B cell (primary cell): ENCODE results near the gene CBX2. TPM values are rescaled to one million over a fixed set of nuclear protein-coding genes. Genes with fewer than 3 reads are reported as not detected.
A peak's percentile ranks its signal among the peaks of the same experiment; 100 is the strongest.

ENCODE experiments used
- ATAC-seq: fragments of 200-7000 bp; cut with Tn5 transposase; one replicate; pipeline ENCODE4 v1.10.0; 2021; ENCODE audit warnings: low read depth, mild to moderate bottlenecking, moderate number of reproducible peaks, moderate library complexity
- CTCF ChIA-PET: fragments of 350-600 bp; sonication (Branson Sonifier 250); formaldehyde crosslinking; loops from one replicate; lab custom pipeline; 2021; ENCODE audit warnings: antibody characterized with exemption, inconsistent platforms; lab: Charles Lee
- POLR2A ChIA-PET: fragments of 350-600 bp; sonication (Branson Sonifier 250); formaldehyde crosslinking; loops from one replicate; lab custom pipeline; 2021; ENCODE audit warnings: antibody characterized with exemption; lab: Charles Lee
- DNase-seq: peaks from one replicate; pipeline ENCODE4 v3.0.0; 2013
- H2AFZ ChIP-seq: 2 replicates; pipeline ENCODE4 v1.6.1; 2012; ENCODE audit warnings: mild to moderate bottlenecking, low read depth, low read length; ENCODE audit not compliant: insufficient read depth, poor library complexity, severe bottlenecking
- H3K27ac ChIP-seq, 2 donors: 1 replicate in 1 of 2; 2 replicates in 1 of 2; pipeline ENCODE4 v1.5.1; 2012 to 2013; ENCODE audit warnings: low read length in 2 of 2, mild to moderate bottlenecking in 2 of 2, moderate library complexity in 1 of 2
- H3K27me3 ChIP-seq, 4 experiments: fragments of 200-600 bp in 1 of 4; sonication (generic) in 1 of 4; replicated peaks in 1 of 4; 1 replicate in 2 of 4; 2 replicates in 2 of 4; pipeline versions ENCODE4 v1.6.1 to v1.7.0; 2013 to 2016; ENCODE audit warnings: low read length in 3 of 4, mild to moderate bottlenecking in 2 of 4, mixed read lengths in 1 of 4, moderate library complexity in 1 of 4; ENCODE audit not compliant: insufficient read depth in 4 of 4, control insufficient read depth in 3 of 4; ENCODE audit errors: control extremely low read depth in 1 of 4
- H3K36me3 ChIP-seq, 2 experiments: replicated peaks in 1 of 2; 1 replicate in 1 of 2; 2 replicates in 1 of 2; pipeline versions ENCODE4 v1.6.1 to v1.7.1; 2013; ENCODE audit warnings: low read length in 1 of 2; ENCODE audit not compliant: insufficient read depth in 2 of 2, control insufficient read depth in 1 of 2; ENCODE audit errors: control extremely low read depth in 1 of 2, extremely low read depth in 1 of 2
- H3K4me1 ChIP-seq, 2 donors: fragments of 200-600 bp in 1 of 2; sonication (generic) in 1 of 2; 1 replicate in 1 of 2; 2 replicates in 1 of 2; pipeline versions ENCODE4 v1.5.1 to v1.6.1; 2013 to 2017; ENCODE audit warnings: low read length in 2 of 2; ENCODE audit not compliant: control insufficient read depth in 2 of 2, insufficient read depth in 2 of 2
- H3K4me2 ChIP-seq: replicated peaks from 2 replicates; pipeline ENCODE3; 2012; ENCODE audit warnings: mild to moderate bottlenecking, low read depth, low read length; ENCODE audit not compliant: poor library complexity, severe bottlenecking
- H3K4me3 ChIP-seq, 5 experiments: fragments of 200-600 bp in 1 of 5; sonication (generic) in 1 of 5; 1 replicate in 3 of 5; 2 replicates in 2 of 5; pipeline versions ENCODE4 v1.5.1 to v1.7.0; 2011 to 2016; ENCODE audit warnings: low read length in 4 of 5, mild to moderate bottlenecking in 4 of 5, low read depth in 2 of 5, control low read depth in 1 of 5, moderate library complexity in 1 of 5; ENCODE audit not compliant: insufficient read depth in 1 of 5; ENCODE audit errors: control extremely low read depth in 1 of 5, extremely low read depth in 1 of 5
- H3K79me2 ChIP-seq: fragments of 200-600 bp; sonication (generic); one replicate; pipeline ENCODE4 v1.6.0; 2016; ENCODE audit warnings: low read length; ENCODE audit not compliant: control insufficient read depth, insufficient read depth
- H3K9ac ChIP-seq: fragments of 200-600 bp; sonication (generic); 2 replicates; pipeline ENCODE4 v1.6.1; 2017; ENCODE audit warnings: mild to moderate bottlenecking, low read length, moderate library complexity
- H3K9me3 ChIP-seq, 3 donors: one replicate each; pipeline versions ENCODE4 v1.6.1 to v1.7.1; 2013; ENCODE audit warnings: low read length in 2 of 3; ENCODE audit not compliant: control insufficient read depth in 2 of 3, insufficient read depth in 1 of 3; ENCODE audit errors: control extremely low read depth in 1 of 3
- H4K20me1 ChIP-seq: 2 replicates; pipeline ENCODE4 v1.6.0; 2012; ENCODE audit warnings: mild to moderate bottlenecking, low read length; ENCODE audit not compliant: insufficient read depth, control insufficient read depth, poor library complexity, severe bottlenecking
- H3K27ac Mint-ChIP-seq: one replicate; pipeline ENCODE4 v1.8.0; 2021; ENCODE audit warnings: mixed read lengths
- H3K27me3 Mint-ChIP-seq: one replicate; pipeline ENCODE4 v1.8.0; 2021; ENCODE audit warnings: mixed read lengths
- H3K4me1 Mint-ChIP-seq: one replicate; pipeline ENCODE4 v1.8.0; 2021; ENCODE audit warnings: mixed read lengths
- H3K4me3 Mint-ChIP-seq: one replicate; pipeline ENCODE4 v1.8.0; 2021; ENCODE audit warnings: mixed read lengths
- H3K9me3 Mint-ChIP-seq: one replicate; pipeline ENCODE4 v1.8.0; 2022; ENCODE audit warnings: mixed read lengths; ENCODE audit not compliant: insufficient read depth
- EZH2 ChIP-seq: IDR thresholded peaks from 2 replicates; pipeline ENCODE4 v1.6.1; 2012; ENCODE audit warnings: borderline replicate concordance, low read depth, mild to moderate bottlenecking, moderate library complexity, low read length; ENCODE audit not compliant: insufficient read depth, poor library complexity, severe bottlenecking
- WGBS: methylation state at CpG from one replicate; pipeline ENCODE4 v1.1.5; 2013; ENCODE audit warnings: missing lambda C conversion rate; ENCODE audit not compliant: insufficient coverage; 5-methylcytosine and 5-hydroxymethylcytosine counted together
- intact Hi-C: fragments of 100-400 bp; cut with micrococcal nuclease; formaldehyde crosslinking; loops from one replicate; pipeline ENCODE4 v1.10.0; 2022
- polyA plus RNA-seq: library from polyadenylated mRNA; depleted of rRNA; stranded (reverse); fragments of >200 nt; gene quantifications from 2 replicates; pipeline ENCODE4 v1.2.3, GENCODE V29; 2012
- total RNA-seq, 2 donors: library from RNA; stranded (reverse); fragments of 120-200 nt in 1 of 2; gene quantifications; 1 replicate in 1 of 2; 2 replicates in 1 of 2; pipeline versions ENCODE4 v1.2.3 to v1.2.4, GENCODE V29; 2013 to 2022
- TF ChIP-seq, protein P1 (sequence below): fragments of 200-600 bp; IDR thresholded peaks from one replicate; pipeline ENCODE4 v1.8.0; 2022; ENCODE audit warnings: antibody characterized with exemption, mild to moderate bottlenecking

Gene CBX2
- total and polyA plus RNA-seq, 2 donors (not counting 1 experiment from before 2014, with no cell fraction given), result 0.10 to 0.47 TPM

DNA sequence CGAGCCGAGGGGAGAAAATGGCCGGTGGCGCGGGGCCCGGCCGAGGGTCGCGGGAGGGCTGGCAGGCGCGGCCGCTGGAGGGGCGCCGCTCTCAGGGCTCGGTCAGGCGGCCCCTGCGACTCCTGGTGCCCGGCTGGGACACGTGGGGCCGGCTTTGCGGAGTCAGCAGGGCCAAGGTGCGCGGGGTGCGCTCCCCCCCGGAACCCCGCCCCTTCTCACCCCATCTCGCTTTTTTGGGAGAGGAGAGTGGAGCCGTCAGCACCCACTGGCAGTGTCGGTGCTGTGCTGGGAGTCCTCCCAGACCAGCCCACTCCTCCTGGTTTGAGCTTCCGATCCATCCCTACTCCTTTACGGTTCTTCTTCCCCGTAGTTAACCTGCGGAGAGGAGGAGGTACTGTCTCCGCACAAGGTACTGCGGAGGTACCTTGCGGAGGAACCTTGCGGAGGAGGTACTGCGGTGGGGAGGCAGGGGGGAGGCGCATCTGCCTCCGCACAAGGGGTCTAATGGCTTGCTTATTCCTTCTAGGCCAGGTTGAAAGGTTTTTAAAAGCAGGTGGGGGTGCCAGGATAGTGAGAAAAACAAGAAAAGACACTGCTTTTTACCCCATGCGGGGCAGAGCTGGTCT, 38.0 kb downstream of the CBX2 start:
- H3K79me2 ChIP-seq, result no peaks in the 10 kb centered on the region
- H3K27ac Mint-ChIP-seq, result peak overlapping the region; percentile 46
- H3K4me1 Mint-ChIP-seq, result peaks cover 22% of the 10 kb centered on the region
- peaks cover 0 to 65% (median 45%) of the 10 kb centered on the region in 4 experiments for H3K27me3 ChIP-seq
- WGBS, result 41% methylated on average over 40 of the region's 41 CpGs
- POLR2A ChIA-PET, result interaction anchor here (2.3 kb wide), 1 partner anchor 23 kb away, joined by 7 read pairs; the partner anchor contains the start of gene CBX4
- peak overlapping the region; percentile 63 for H3K4me2 ChIP-seq
- CTCF ChIA-PET, result interaction anchor here (1.7 kb wide), 1 partner anchor 11 kb away, joined by 5 read pairs; no protein-coding TSS in a partner anchor
- no peak for ATAC-seq
- H3K9ac ChIP-seq, result no peak overlapping the region
- TF ChIP-seq EZH2, result no peak
- TF ChIP-seq, protein P1, sequence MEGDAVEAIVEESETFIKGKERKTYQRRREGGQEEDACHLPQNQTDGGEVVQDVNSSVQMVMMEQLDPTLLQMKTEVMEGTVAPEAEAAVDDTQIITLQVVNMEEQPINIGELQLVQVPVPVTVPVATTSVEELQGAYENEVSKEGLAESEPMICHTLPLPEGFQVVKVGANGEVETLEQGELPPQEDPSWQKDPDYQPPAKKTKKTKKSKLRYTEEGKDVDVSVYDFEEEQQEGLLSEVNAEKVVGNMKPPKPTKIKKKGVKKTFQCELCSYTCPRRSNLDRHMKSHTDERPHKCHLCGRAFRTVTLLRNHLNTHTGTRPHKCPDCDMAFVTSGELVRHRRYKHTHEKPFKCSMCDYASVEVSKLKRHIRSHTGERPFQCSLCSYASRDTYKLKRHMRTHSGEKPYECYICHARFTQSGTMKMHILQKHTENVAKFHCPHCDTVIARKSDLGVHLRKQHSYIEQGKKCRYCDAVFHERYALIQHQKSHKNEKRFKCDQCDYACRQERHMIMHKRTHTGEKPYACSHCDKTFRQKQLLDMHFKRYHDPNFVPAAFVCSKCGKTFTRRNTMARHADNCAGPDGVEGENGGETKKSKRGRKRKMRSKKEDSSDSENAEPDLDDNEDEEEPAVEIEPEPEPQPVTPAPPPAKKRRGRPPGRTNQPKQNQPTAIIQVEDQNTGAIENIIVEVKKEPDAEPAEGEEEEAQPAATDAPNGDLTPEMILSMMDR, result no peak
- peaks cover 41% of the 10 kb centered on the region in 2 donors for H3K4me1 ChIP-seq
- intact Hi-C loops, result no loop called here
- H3K27ac ChIP-seq, result no peak overlapping the region
- DNase-seq, result peak; percentile 14
- H3K9me3 ChIP-seq, result peaks cover 0 to 32% (median 0%) of the 10 kb centered on the region in 3 donors
- H3K27me3 Mint-ChIP-seq, result peaks cover 52% of the 10 kb centered on the region
- no peaks in the 10 kb centered on the region for H3K9me3 Mint-ChIP-seq
- no peak overlapping the region for H3K4me3 ChIP-seq
- peak overlapping the region; percentile 47 for H3K4me3 Mint-ChIP-seq
- H3K36me3 ChIP-seq, result no peaks in the 10 kb centered on the region
- H2AFZ ChIP-seq, result no peak overlapping the region
- peaks cover 37% of the 10 kb centered on the region for H4K20me1 ChIP-seq
